ENCODE measurements around the gene NIPA2.

Gene NIPA2

DNA sequence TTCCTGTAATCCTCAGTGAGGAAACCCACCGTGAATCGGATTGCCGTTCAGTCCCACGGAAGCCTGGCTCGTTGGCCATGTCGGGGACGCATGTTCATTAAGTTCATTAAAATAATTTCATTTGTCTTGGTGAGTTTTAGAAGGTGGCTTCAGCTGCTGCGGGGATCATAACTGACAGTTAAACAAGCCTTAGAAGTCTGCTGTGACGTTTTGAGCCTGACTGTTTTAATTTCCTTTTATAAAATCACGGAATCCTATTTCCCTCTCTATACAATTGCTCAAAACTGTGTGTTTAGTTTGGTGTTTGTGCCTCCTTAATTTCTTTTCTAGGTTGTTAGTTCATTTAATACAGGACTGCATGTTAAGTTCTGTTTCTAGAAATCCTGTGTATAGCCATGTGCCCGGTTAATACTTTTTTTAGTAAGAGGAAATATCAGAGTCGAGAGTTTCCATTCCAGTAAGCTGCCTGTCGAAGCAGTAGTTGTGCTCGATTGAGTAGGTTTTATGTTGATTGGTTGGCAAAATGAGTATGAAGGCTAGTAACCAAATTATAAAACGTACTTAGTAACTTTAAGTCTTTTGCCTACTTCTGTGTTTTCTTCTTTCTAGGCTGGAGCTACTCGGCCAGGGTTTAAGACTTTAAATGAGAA is 705 bp downstream of the NIPA2 start:
- no peak for DNase-seq

DNA sequence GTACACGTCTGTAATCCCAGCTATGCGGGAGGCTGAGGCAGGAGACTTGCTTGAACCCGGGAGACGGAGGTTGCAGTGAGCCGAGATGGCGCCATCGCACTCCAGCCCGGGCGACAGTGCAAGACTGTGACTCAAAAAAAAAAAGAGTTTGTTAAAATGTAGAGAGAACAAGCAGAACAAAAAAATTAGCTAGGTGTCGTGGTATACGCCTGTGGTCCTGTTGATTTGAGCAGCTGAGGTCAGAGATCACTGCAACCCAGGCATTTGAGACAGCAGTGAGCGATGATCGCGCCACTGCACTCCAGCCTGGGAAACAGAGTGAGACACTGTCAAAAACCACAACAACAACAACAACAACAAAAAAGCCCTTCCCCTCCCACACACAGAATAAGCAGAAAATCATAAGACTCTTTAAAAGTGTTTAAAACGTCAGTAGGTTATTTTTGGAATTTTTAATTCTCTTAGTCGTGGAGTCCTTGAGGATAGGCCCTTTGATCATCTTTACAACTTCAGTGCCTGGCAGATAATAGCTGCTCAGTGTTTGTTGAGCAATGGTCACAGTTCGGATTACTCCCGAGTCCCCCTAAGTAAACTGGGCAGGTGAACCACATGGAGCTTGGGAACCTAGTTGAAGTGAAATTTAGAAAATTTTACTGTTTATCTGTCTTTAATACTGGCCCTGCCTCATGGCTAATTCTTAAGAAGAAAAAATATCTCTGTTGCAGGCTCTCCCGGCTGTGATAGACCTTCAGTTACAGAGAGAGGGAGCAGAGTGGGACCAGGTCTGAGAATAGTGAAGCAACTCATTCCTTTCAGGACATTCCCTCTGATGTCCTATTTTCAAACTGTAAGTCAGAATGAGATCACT is 6.2 kb downstream of the NIPA2 start:
- DNase-seq: no peak

- no peak for DNase-seq
These were observed 6.9 kb downstream of the NIPA2 start for GRCh38 chr15:22845289-22845900.

DNA sequence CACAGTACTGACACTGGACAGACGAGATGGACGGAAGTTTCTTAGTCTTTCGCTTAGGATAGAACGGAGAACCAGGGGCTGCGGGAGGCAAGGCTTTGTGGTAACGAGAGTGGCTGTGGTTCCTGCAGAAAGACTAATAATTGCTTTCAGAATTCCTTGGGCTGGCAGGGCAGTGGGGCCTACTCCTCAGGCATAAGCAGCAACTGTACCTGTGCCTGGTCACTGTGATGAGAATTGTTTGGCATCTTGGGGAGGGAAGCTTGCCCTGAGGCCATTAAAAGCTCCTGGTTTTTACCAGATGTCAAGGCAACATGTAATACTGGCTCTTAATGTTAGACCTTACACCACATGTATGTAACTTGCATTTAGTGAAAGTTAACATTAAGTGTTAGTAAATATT is 7.6 kb downstream of the NIPA2 start:
- DNase-seq: no peak

DNA sequence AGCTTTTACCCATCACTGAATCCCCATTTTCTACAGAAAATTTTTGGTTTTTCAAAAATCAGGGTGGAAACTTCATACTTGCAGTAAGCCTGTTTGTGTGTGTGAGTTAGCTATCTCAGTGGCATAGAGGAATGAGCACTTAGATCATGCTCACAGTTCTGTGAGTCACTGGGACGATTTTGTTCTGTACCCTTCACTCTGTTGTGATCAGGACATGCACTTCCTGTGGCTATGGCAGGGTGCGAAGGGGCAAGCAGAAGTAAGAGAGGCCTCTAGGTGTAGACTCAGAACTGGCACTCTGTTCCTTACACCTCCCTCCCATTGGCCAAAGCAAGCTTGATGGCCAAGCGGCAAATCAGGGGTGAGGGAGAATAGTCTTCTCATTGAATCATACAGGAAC is 11.6 kb downstream of the NIPA2 start:
- no peak for DNase-seq

- no peak for DNase-seq
These were observed 13.0 kb downstream of the NIPA2 start for GRCh38 chr15:22851513-22851912.

DNA sequence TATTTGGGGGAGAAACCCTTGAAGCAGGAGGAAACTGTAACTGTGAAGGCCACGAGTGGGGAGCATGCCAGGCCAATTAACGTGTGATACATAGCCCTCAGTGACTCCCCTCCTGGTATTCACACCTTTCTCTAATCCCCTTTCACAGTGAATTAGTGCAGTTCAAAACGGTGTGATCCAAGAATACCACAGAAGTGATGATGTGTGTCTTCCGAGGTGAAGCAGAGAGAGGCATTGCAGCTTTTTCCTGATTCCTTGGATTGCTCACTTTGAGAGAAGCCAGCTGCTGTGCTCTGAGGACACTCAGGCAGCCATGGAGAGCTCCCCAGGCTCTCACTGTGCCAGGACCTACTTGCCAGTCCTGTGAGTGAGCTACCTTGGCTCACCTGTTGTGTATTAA is 17.3 kb downstream of the NIPA2 start:
- no peak for DNase-seq

DNA sequence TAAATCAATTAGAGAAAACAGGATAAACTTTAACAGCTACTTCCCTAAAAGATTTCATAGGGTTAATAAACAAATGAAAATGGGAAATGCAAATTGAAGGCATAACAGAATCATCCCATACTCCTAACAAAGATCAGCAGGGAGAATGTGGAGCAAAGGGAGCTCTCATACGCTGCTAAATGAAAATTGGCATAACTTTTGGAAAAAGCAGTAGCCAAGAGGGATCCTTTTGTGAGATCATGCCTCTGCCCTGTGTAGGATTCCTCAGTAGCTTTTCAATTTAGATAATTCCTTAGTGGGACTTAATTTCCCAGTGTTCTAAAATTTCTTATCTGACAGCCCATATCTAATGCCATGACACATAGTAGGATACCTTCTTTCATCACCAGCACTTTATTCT is 18.2 kb downstream of the NIPA2 start:
- DNase-seq: no peak

DNA sequence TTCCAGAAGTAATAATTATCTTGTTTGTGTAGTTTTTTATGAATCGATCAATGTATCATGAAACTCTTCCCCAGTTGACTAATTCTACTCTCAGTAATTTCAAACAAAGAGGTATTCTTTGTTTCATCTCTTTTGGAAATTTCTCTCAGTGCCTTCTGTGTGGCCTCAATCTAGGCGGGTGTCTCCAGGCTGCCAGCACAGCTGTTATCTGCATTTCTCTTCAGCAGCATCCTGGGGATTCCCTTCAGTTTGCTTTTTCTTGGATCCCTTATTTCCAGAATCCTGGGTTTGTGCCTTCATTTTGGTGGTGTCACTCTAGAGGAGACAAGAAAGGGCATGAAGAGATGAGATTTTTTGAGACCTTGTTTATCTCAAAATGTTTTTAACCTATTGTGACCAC is 22.7 kb downstream of the NIPA2 start:
- no peak for DNase-seq

DNA sequence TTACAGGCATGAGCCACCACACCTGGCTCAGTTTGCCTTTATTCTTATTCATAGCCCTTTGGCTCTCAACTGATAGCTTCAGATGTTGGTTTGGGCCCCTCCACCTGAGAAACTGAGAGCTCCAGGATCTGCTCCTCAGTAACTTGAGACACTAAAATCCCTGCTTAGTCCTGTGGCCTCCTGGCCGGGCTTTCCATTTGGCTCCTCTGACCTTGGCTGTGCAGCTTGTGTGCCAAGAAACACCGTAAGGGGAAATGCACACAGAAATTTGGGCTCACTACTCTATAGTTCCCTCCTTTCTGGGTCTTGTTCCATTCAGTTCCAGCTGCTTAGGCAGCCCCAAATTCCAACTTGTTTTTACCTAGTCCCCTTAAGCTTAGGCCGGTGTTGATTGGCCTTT is 24.9 kb downstream of the NIPA2 start:
- DNase-seq: no peak

- DNase-seq: no peak
These were observed 27.6 kb downstream of the NIPA2 start for GRCh38 chr15:22866079-22866478.

DNA sequence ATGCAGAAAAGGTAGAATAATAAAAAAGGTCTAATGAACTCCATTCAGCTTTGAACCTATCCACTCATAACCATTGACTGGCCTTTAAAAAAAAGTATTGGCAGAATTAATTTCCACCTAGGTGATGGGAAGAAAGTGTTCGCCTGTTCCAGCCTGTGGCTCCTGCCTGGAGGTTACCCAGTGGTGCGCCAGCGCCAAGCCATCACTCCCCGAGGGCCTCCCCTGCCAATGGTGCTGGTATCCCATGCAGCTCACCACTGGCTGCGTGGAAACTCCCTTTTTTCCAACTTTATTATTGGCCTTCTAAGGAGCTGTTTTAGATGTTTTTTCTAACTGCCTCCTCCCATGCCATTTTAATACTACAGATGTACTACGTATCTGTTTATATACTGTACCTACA is 29.4 kb downstream of the NIPA2 start:
- no peak for DNase-seq

- DNase-seq: no peak
These were observed 30.0 kb downstream of the NIPA2 start for GRCh38 chr15:22868495-22868894.

- no peak for DNase-seq
These were observed 30.5 kb downstream of the NIPA2 start for GRCh38 chr15:22868928-22869327.

DNA sequence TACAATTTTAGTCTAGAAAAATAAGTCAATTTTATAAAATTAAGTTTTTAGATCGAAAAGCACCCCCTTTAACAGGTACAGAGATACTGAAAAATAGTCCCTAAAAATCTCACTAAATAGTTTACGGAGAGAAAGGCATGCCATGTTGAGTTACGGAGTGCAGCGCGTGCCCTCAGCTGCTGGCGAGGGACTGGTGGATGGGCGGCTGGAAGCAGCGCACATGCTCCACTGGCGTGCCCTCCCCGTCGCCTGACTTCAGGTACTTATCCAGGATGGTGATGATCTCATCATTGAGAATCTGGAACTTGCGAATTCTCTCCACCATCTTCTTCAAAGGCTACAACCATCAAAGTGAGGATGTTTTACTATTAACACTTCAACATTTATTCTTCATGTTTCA is 31.4 kb downstream of the NIPA2 start:
- no peak for DNase-seq

DNA sequence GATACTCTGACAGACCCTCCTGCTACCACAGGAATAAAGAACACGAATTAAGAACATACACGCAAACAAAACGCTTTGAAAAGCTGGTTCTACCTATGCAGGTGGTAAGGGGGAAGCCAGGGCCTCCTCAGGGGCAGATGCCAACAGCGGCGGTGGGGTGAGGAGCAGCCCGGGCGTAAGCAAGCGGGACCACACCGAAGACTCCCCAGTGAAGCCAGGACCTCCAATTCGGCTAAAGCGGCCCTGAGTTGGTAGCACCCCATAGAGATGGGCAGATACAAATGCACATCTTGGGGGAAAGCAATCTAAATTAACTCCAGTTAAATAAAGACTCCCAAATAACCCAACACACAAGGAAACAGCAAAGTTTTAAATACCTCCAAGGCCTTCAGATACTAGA is 32.4 kb downstream of the NIPA2 start:
- DNase-seq: no peak

DNA sequence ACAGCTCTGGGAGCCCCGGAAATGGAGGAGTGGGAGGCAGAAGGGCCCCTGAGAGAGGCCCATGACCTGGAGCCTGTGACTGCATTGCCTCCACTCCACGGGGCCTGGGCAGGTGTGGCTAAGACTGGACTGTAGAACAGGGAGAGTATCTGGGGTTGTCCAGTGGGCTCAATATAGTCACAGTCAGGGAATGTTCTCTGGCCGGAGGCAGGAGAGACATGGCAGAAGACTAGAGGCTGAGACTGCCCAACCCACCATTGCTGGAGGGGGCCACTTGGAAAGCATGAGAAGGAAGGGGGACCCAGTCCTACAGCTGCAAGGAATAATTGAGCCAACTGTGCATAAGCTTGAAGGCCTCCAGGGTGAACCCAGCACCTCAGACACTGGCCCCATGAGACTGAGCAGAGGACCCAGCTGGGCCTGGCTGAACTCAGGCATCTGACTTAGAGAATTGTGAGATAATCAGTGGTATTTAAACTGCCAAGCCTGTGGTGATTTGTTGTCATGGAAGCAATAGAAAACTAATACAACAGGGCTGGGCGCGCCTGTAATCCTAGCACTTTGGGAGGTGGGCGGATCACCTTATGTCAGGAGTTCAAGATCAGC is 33.1 kb downstream of the NIPA2 start:
- no peak for DNase-seq

DNA sequence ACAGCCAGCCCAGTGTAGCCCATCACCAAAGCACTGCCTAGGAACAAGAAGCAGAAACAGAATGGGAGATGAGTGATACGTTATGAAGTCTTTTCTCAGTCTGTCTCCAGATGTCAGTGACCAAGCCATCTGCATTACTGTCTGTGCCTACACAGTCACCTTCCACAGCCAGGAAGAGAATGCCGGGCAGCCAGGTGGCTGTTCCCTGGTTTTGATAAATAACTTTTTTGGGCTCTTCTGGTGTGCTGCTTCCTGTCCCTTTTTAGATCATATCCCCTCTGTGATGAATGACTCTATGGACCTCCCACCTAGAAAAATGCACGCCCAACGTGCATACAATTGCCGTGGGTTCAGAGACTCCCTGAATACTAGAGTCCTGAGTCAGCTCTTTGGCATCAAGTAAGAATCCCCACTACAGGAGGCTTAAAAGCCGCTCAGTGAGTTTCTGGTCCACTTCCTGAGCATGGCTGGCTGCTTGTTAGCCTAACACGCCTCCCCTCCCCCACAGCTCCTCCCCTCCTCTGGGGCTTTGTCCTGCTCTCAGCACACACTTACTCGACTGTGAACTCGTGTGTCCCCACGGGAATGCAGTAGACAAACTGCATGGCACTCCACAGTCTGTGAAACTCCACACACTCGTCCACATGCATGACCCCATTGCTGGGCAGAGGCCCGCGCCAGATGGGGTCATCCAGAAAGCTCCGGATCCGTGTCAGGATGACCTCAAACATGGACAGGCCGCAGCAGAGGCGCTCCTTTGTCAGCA is 34.7 kb downstream of the NIPA2 start:
- no peak for DNase-seq

DNA sequence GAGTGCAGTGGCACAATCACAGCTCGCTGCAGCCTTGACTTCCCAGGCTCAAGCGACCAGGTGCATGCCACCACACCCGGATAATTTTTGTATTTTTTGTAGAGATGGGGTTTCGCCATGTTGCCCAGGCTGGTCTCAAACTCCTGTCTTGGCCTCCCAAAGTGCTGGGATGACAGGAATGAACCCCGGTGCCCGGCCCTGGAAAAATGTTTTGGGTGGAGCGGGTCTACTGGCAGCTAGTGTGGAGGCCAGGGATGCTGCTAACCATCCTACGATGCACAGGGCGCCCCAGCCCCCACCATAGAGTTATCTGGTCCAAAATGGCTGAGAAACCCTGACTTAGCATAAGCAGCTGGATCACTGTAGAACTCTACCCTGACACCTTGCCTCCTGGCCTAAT is 35.4 kb downstream of the NIPA2 start:
- no peak for DNase-seq

GRCh38 chr15:22874256-22874655 is 35.8 kb downstream of the NIPA2 start:
- DNase-seq: no peak

GRCh38 chr15:22874966-22875365 is 36.5 kb downstream of the NIPA2 start:
- DNase-seq: no peak

DNA sequence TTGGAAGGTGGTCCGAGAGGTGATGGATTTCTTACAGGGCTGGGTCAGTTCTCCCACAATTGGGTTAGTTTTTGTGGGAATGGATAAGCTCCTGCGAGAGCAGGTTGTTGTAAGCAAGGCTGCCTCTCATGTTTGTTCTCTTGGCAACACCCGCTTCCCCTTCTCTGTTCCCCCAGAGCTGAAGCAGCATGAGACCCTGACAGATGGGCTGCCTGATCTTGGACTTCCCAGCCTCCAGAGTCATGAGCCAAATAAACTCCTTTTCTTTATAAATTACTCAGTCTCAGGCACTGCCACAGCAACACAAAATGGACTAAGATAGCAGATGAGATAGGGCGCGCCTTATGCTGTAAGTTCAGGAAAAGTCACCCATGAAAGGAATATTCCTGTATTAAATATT is 38.7 kb downstream of the NIPA2 start:
- no peak for DNase-seq

DNA sequence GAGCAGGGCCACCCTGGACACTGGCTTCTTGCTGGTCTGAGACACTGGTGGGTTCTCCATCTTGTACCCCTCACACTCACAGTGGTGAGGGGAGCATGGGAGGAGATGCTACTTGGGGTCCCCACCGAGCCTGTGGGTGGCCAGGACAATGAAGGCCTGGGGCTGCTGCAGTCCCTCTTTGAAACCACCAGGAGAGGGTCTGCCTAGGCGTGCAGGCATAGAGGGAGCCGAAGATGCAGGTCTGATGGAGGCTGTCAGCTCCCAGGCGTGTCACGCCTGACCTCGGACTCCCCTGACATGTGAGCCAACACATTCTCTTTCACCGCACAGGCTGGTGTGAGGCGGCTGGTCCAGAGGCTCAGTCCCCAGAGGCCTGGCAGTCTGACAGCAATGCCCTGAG is 39.1 kb downstream of the NIPA2 start:
- DNase-seq: no peak
